ENCODE data around the gene MPZ.
A peak's percentile ranks its signal among the peaks of the same experiment; 100 is the strongest.
"Not testable (repeated sequence)": the region's sequence is repeated elsewhere in the genome, so short reads cannot be mapped to it uniquely, and the experiment has no call there.

MPZ gene

GRCh38 chr1:161309868-161310267 is at the start of gene MPZ:
Gene MPZ (minus strand): TSS chr1:161309968. CDS start chr1:161309905, 63 bp downstream.
- DNase-seq = no peak

GRCh38 chr1:161359291-161359690 is 49.5 kb upstream of the MPZ start:
- no peak for DNase-seq

- DNase-seq = no peak
Observed at GRCh38 chr1:161357073-161357472, 47.3 kb upstream of the MPZ start.

GRCh38 chr1:161351482-161351881 is 41.7 kb upstream of the MPZ start:
- DNase-seq = no peak

- DNase-seq = no peak
Observed at GRCh38 chr1:161350671-161351070, 40.9 kb upstream of the MPZ start.

- DNase-seq = no peak
Observed at GRCh38 chr1:161342821-161343220, 33.1 kb upstream of the MPZ start.

GRCh38 chr1:161342177-161342576 is 32.4 kb upstream of the MPZ start:
- DNase-seq = no peak

- no peak for DNase-seq
Observed at GRCh38 chr1:161335796-161336195, 26.0 kb upstream of the MPZ start.

- DNase-seq = no peak
Observed at GRCh38 chr1:161333166-161333565, 23.4 kb upstream of the MPZ start.

- DNase-seq = no peak
Observed at GRCh38 chr1:161330346-161330745, 20.6 kb upstream of the MPZ start.

- no peak for DNase-seq
Observed at GRCh38 chr1:161324020-161324419, 14.3 kb upstream of the MPZ start.

GRCh38 chr1:161315841-161316674 is 6.3 kb upstream of the MPZ start:
- not testable (repeated sequence) for DNase-seq

GRCh38 chr1:161314201-161314981 is 4.6 kb upstream of the MPZ start, which contains the start of gene SDHC:
Gene SDHC (plus strand): TSS chr1:161314381. CDS start chr1:161314406, 25 bp downstream.
- DNase-seq = peak; percentile 70 to 78

- no peak for DNase-seq
Observed at GRCh38 chr1:161313554-161314200, 3.9 kb upstream of the MPZ start.

- no peak for DNase-seq
Observed at GRCh38 chr1:161311595-161312181, 1.9 kb upstream of the MPZ start.

- DNase-seq = no peak
Observed at GRCh38 chr1:161307892-161308638, 1.7 kb downstream of the MPZ start.

GRCh38 chr1:161307230-161307768 is 2.5 kb downstream of the MPZ start:
- DNase-seq = no peak

GRCh38 chr1:161305867-161306519 is 3.8 kb downstream of the MPZ start:
- DNase-seq = no peak

GRCh38 chr1:161304927-161305866 is 4.6 kb downstream of the MPZ start:
- no peak for DNase-seq

GRCh38 chr1:161300478-161300877 is 9.3 kb downstream of the MPZ start:
- no peak for DNase-seq

All from NCI-H1930 (cell line).